Urinary bladder (tissue), 4 donors: ENCODE measurements around the gene TUFT1. TPM values are rescaled to one million over a fixed set of nuclear protein-coding genes. Genes with fewer than 3 reads are reported as not detected.

Experiments
- DNase-seq: peaks from one replicate; pipeline ENCODE4 v3.0.0-alpha.2; 2015; ENCODE audit errors: extremely low spot score
- H3K27ac ChIP-seq: one replicate; pipeline ENCODE4 v1.5.1; 2013; ENCODE audit warnings: low read depth, mild to moderate bottlenecking, moderate library complexity
- H3K36me3 ChIP-seq: one replicate; pipeline ENCODE4 v1.6.1; 2013; ENCODE audit warnings: mild to moderate bottlenecking, moderate library complexity; ENCODE audit not compliant: insufficient read depth
- H3K4me1 ChIP-seq: one replicate; pipeline ENCODE4 v1.6.1; 2013; ENCODE audit warnings: mild to moderate bottlenecking, moderate library complexity; ENCODE audit not compliant: insufficient read depth
- H3K4me3 ChIP-seq: one replicate; pipeline ENCODE4 v1.5.1; 2013; ENCODE audit warnings: low read depth, low read length
- WGBS: extraction: QIAGEN DNeasy Blood & Tissue Kit; methylation state at CpG from one replicate; pipeline ENCODE4 v1.1.7; 2013; 5-methylcytosine and 5-hydroxymethylcytosine counted together
- polyA plus RNA-seq: library from polyadenylated mRNA; stranded (reverse); fragments of 200-250 nt; gene quantifications from one replicate; pipeline ENCODE4 v1.2.3, GENCODE V29; 2013
- total RNA-seq: library from RNA; depleted of rRNA; stranded (reverse); fragments of >200 nt; gene quantifications from one replicate; pipeline ENCODE4 v1.2.3, GENCODE V29; 2014
- donor health status: healthy with polysubstance abuse.
- donor health status: healthy.

Gene TUFT1
- total and polyA plus RNA-seq, 2 donors: 8.5 to 9.7 TPM

DNA sequence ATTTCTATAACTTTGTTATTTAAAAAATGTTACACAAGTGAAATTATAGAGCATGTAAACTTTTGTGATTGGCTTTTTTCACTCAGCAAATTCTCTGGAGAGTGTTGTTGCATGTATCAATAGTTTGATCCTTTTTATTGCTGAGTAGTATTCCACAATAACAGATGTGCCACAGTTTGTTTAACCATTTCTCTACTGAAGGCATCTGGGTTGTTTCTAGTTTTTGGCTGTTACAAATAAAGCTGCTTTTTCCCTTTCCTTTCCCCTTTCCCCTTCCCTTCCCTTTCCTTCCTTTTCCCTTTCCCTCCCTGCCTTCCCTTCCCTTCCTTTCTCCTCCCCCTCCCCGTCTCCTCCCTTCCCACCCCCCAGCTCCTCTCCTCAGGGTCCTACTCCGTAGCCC, 15.9 kb downstream of the TUFT1 start:
- WGBS: 95% methylated on average over 2 of the region's 2 CpGs
- Histone ChIP-seq H3K27ac (no peak overlapping the region), H3K4me1 (no peaks in the 10 kb centered on the region), H3K4me3 (no peak overlapping the region), H3K36me3 (no peaks in the 10 kb centered on the region)
- DNase-seq: no peak

- no peaks in the 10 kb centered on the region for H3K4me1 ChIP-seq
- WGBS: 78% methylated on average over 1 of the region's 1 CpG
Observed at GRCh38 chr1:151562661-151563060, 22.6 kb downstream of the TUFT1 start.

GRCh38 chr1:151563376-151563775, 23.3 kb downstream of the TUFT1 start:
- Histone ChIP-seq H3K27ac (no peak overlapping the region), H3K4me3 (no peak overlapping the region), H3K36me3 (peaks cover 4% of the 10 kb centered on the region), H3K4me1 (no peaks in the 10 kb centered on the region)
- no peak for DNase-seq
- WGBS: 95% methylated on average over 2 of the region's 2 CpGs

More at GRCh38 chr1:151562661-151563060, 22.6 kb downstream of the TUFT1 start:
- H3K4me3 ChIP-seq: no peak overlapping the region
- H3K27ac ChIP-seq: no peak overlapping the region
- H3K36me3 ChIP-seq: peaks cover 4% of the 10 kb centered on the region
- no peak for DNase-seq

DNA sequence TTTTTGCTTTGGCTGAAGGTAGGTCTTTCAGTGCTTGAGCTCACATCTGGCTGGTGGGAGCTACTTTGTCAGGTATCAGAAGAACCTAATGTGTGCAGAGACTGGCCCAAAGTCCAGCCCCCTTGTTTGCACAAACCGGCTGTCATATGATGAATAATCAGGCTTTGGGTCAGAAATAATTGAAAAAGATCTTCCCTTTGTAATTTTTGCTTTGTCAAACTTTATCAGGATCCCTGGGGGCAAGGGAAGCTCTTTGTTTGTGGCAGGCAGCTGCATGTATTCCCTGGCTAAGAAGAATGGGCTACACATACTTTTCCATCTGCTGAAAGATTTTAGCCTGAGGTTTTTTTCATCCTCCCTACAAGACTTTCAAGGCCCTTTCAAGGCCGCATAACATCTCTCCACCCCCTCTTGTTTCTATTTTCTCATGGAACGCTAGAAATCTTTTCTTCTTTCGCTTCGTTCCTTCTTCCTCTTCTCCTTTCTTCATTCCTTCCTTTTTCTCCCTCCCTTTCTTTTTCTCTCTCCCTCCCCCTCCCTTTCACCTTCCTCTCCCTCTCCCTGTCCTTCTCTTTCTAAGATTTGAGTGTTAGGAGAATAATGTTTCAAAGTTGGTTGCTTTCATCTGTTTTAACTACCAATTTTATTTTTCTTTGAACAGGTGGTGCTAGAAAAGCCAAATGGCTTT, 25.5 kb downstream of the TUFT1 start:
- Histone ChIP-seq H3K4me1 (no peaks in the 10 kb centered on the region), H3K4me3 (no peak overlapping the region), H3K36me3 (peaks cover 4% of the 10 kb centered on the region), H3K27ac (no peak overlapping the region)
- DNase-seq: no peak
- WGBS: 84% methylated on average over 5 of the region's 5 CpGs

DNA sequence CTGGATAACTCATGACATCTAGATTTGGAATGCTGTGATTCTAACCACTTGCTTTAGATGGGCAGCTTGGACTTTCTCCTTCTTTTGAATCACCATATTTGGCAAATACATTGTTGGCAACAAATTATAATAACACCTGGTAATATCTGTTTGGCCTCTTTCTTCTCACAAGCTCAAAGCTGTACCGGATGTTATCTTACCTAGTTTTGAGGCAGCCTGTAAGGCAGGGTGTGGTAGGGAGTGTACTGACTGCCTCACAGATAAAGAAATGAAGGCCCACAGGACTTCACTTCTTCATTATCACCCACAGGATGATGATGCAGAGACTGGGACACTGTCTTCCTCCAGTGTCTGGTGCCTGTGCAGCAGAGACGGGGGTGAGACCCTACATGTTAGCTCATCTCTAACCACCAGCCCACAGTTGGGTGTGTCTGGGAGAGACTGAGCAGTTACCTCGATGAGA, 28.5 kb downstream of the TUFT1 start:
- no peak for DNase-seq

GRCh38 chr1:151570819-151571218, 30.7 kb downstream of the TUFT1 start:
- WGBS: 72% methylated on average over 1 of the region's 1 CpG
- Histone ChIP-seq H3K4me1 (peaks cover 1% of the 10 kb centered on the region), H3K36me3 (peaks cover 4% of the 10 kb centered on the region), H3K4me3 (no peak overlapping the region), H3K27ac (no peak overlapping the region)
- no peak for DNase-seq

More for the DNA sequence above, 28.5 kb downstream of the TUFT1 start:
- Histone ChIP-seq H3K27ac (no peak overlapping the region), H3K36me3 (peaks cover 4% of the 10 kb centered on the region), H3K4me1 (no peaks in the 10 kb centered on the region), H3K4me3 (no peak overlapping the region)
- WGBS: 77% methylated on average over 3 of the region's 3 CpGs

- 75% methylated on average over 12 of the region's 12 CpGs for WGBS
- no peak for DNase-seq
- no peak overlapping the region for H3K27ac ChIP-seq
- H3K4me3 ChIP-seq: no peak overlapping the region
- H3K4me1 ChIP-seq: peaks cover 1% of the 10 kb centered on the region
- H3K36me3 ChIP-seq: peaks cover 8% of the 10 kb centered on the region
Observed at GRCh38 chr1:151574575-151575529, 34.7 kb downstream of the TUFT1 start.

DNA sequence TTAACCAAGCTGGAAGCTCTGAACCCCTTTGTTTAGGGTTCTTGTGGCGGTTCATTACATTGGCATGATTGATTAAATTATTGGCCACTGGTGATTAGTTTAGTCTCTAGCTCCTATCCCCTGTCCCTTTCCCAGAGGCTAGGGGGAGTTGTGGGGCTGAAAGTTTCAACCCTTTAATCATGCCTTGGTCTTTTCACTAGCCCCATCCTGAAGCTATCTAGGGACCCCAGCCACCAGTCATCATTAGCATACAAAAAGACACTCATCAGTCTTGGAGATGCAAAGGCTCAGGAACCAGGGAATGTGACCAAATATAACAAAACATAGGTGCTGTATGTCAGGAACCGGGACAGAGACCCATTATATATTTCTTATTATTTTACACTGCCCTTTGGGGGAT, 37.1 kb downstream of the TUFT1 start:
- Histone ChIP-seq H3K36me3 (peaks cover 8% of the 10 kb centered on the region), H3K4me1 (peaks cover 1% of the 10 kb centered on the region), H3K4me3 (no peak overlapping the region), H3K27ac (no peak overlapping the region)
- no peak for DNase-seq
- 97% methylated on average over 2 of the region's 2 CpGs for WGBS

DNA sequence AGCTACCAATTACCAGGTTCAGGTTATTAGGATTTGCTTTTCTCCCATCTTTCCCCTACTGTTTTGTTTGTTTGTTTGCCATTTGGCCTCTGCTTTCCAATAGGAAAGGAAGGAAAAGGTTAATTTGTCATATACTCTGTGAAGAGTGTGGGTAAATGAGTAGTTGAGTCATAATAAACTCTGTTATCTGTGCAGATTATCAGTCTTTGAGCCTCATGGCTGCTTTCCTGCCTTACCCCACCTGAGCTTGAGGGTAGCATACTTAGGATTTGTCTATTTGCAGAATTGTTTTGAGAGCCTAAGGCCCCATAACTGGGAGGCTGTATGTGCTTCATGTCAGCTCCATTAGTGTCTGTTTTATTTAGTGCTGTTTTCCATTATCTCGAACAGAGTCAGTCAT, 38.8 kb downstream of the TUFT1 start:
- no peak overlapping the region for H3K27ac ChIP-seq
- WGBS: 78% methylated on average over 1 of the region's 1 CpG
- no peak for DNase-seq
- H3K36me3 ChIP-seq: peaks cover 8% of the 10 kb centered on the region
- peaks cover 1% of the 10 kb centered on the region for H3K4me1 ChIP-seq
- H3K4me3 ChIP-seq: no peak overlapping the region

- no peak for DNase-seq
- Histone ChIP-seq H3K4me3 (no peak overlapping the region), H3K27ac (no peak overlapping the region), H3K36me3 (peaks cover 8% of the 10 kb centered on the region), H3K4me1 (peaks cover 1% of the 10 kb centered on the region)
- WGBS: 87% methylated on average over 8 of the region's 8 CpGs
Observed at GRCh38 chr1:151579436-151580225, 39.5 kb downstream of the TUFT1 start.

DNA sequence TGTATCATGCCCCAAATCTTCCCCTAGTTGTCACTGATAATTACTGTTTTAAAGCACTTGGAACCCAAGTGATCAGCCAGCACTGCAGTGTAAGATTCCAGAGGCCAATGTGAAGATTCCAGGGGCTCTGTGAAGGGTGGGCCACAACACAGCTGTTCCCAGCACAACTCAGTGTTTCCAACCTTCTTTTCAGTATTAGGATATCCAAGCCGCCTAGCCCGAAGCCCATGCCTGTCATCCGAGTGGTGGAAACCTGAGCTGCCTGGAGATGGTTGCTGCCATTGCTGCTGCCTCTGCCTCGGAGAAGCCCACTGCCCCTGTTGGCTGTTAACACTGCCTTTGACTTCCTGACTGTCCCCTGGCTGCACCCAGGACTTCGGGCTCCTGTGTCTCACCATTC, 41.3 kb downstream of the TUFT1 start:
- no peak for DNase-seq
- WGBS: 59% methylated on average over 5 of the region's 5 CpGs
- H3K27ac ChIP-seq: no peak overlapping the region
- no peak overlapping the region for H3K4me3 ChIP-seq
- H3K4me1 ChIP-seq: no peaks in the 10 kb centered on the region
- peaks cover 3% of the 10 kb centered on the region for H3K36me3 ChIP-seq

DNA sequence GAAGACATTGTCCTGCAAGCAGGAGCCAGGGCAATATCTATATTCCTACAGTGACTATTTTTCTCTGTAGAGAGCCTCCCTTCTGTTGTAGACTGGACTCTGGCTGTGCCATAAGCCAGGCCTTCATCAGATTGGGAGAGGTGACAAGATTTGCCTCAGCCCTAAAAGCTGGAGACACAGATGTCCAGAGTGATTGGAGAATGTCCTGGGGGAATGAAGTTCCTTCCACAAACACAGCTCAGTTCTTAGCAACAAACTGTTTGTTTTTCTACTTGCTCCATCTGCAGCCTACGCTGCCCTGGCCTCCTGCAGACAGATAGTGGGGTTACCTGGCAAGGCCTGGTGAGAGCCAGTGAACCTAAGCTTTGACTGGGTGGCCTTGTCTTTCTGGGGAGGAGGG, 41.8 kb downstream of the TUFT1 start:
- no peaks in the 10 kb centered on the region for H3K4me1 ChIP-seq
- H3K27ac ChIP-seq: no peak overlapping the region
- no peak overlapping the region for H3K4me3 ChIP-seq
- DNase-seq: no peak
- 86% methylated on average over 1 of the region's 1 CpG for WGBS
- H3K36me3 ChIP-seq: peaks cover 3% of the 10 kb centered on the region

GRCh38 chr1:151583796-151584195, 43.7 kb downstream of the TUFT1 start:
- 65% methylated on average over 2 of the region's 2 CpGs for WGBS
- H3K4me3 ChIP-seq: no peak overlapping the region
- H3K4me1 ChIP-seq: no peaks in the 10 kb centered on the region
- no peak overlapping the region for H3K27ac ChIP-seq
- DNase-seq: no peak
- H3K36me3 ChIP-seq: peaks cover 3% of the 10 kb centered on the region
